Astrocyte (in vitro differentiated cells and primary cell): ENCODE results near the gene MARK4.

Source experiments
- CTCF ChIP-seq: IDR thresholded peaks from 2 replicates; pipeline ENCODE4 v1.5.1; 2011; ENCODE audit warnings: low read depth, mild to moderate bottlenecking, inconsistent platforms, low read length, moderate library complexity; ENCODE audit not compliant: insufficient read depth
- EZH2 ChIP-seq: IDR thresholded peaks from 2 replicates; pipeline ENCODE4 v1.6.1; 2012; ENCODE audit warnings: mild to moderate bottlenecking, low read length, inconsistent platforms; ENCODE audit not compliant: insufficient read depth

DNA sequence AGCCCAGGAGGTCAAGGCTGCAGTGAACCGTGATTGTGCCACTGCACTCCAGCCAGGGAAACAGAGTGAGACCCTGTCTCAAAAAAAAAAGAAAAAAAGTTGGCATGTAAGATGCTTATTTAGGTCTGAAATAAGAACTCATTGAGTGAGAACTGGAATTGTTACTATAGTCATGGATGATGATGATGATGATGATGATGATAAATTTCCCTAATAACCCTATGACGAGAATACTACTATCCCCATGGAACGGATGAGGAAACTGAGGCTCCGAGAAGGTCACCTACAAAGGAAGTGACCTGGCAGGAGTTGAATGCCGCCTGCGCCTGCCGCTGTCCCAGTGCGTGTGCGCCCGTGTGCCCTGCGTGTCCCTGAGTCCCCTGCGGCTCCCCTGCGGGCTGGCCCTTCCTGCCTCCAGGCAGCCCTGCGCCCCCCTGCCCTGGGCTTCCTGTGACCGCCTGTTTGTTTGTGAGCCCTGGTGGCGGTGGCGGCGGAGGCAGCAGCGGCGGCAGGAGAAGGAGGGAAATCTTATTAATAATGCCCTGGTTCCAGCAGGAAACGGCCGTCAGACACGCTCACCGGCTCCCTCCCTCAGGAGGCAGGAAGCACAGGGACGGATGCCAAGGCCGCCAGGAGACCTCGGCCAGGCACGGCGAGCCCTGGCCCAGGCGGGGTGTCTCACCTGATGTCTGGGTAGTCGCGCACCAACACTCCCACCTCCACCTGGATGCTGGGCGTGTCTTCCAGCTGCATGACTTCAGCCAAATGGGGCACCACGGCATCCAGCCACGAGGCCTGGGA is 35.5 kb upstream of the MARK4 start:
- TF ChIP-seq CTCF, result no peak
- TF ChIP-seq EZH2, result no peak
